ENCODE measurements around the gene N4BP3. TPM values are rescaled to one million over a fixed set of nuclear protein-coding genes. Genes with fewer than 3 reads are reported as not detected.

Gene N4BP3
- total RNA-seq, 6 experiments from 2014 or later: 0.05 to 0.33 (median 0.06) TPM

DNA sequence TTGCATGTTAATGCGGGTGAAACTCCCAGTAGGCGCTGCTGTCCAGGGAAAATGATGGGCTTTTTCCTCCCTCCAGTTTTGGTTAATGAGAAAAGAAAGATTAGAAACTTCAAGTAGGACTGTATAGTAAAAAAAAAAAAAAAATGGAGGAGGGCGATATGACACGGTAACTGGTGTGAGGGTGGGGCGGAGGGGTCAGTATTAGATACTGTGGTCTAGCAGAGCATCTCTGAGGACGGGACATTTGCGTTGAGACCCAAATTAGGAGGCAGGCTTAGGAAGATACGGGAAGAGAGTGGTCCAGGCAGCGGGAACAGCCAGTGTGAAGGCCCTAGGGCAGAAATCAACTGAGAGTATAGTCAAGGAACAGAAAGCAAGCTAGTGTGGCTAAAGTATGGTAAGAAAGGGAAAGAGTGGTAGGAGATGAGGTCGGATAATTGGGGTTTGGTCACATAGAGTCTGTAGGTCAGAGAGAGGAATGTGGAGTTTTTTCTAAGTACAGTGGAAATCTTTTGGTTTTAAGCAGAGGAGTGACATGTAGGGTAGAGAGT is 18.2 kb downstream of the N4BP3 start:
- H3K27ac ChIP-seq: peak overlapping the region in 2 of 3 donors; percentile 85
- no peaks in the 10 kb centered on the region for H3K9me3 ChIP-seq
- DNase-seq: no peak
- peaks cover 0 to 9% (median 4%) of the 10 kb centered on the region in 4 donors for H3K4me1 ChIP-seq
- WGBS (ENCODE audit: insufficient coverage, low coverage, low lambda C conversion rate, missing lambda C conversion rate): 14% methylated on average over 10 of the region's 10 CpGs
- H3K4me3 ChIP-seq: peak overlapping the region; percentile 94 to 97 (median 96)
- TF ChIP-seq, protein P1, sequence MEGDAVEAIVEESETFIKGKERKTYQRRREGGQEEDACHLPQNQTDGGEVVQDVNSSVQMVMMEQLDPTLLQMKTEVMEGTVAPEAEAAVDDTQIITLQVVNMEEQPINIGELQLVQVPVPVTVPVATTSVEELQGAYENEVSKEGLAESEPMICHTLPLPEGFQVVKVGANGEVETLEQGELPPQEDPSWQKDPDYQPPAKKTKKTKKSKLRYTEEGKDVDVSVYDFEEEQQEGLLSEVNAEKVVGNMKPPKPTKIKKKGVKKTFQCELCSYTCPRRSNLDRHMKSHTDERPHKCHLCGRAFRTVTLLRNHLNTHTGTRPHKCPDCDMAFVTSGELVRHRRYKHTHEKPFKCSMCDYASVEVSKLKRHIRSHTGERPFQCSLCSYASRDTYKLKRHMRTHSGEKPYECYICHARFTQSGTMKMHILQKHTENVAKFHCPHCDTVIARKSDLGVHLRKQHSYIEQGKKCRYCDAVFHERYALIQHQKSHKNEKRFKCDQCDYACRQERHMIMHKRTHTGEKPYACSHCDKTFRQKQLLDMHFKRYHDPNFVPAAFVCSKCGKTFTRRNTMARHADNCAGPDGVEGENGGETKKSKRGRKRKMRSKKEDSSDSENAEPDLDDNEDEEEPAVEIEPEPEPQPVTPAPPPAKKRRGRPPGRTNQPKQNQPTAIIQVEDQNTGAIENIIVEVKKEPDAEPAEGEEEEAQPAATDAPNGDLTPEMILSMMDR (IDR thresholded peaks at IDR 0.05): no peak
- TF ChIP-seq POLR2A (IDR thresholded peaks at IDR 0.05): no peak
- ATAC-seq: no peak
- intact Hi-C loops (cut with DNase I): no loop called here
- no peaks in the 10 kb centered on the region for H3K27me3 ChIP-seq
- peaks cover 0 to 3% (median 0%) of the 10 kb centered on the region in 4 donors for H3K36me3 ChIP-seq

- peak in 1 of 3 donors; percentile 22 for DNase-seq
- ATAC-seq: no peak
- Histone ChIP-seq H3K4me1 (peaks cover 0 to 3% (median 1%) of the 10 kb centered on the region in 4 donors), H3K9me3 (no peaks in the 10 kb centered on the region), H3K27me3 (no peaks in the 10 kb centered on the region), H3K36me3 (peaks cover 0 to 10% (median 6%) of the 10 kb centered on the region in 4 donors), H3K4me3 (no peak overlapping the region), H3K27ac (no peak overlapping the region)
- WGBS (ENCODE audit: insufficient coverage, low coverage, low lambda C conversion rate, missing lambda C conversion rate): 64% methylated on average over 2 of the region's 10 CpGs
- TF ChIP-seq, protein P1 (IDR thresholded peaks at IDR 0.05): no peak
- no peak for TF ChIP-seq POLR2A (IDR thresholded peaks at IDR 0.05)
- intact Hi-C loops (cut with DNase I): no loop called here
Observed at GRCh38 chr5:178136990-178137389, 23.7 kb downstream of the N4BP3 start.

- peak in 2 of 4 donors; percentile 17 to 38 for ATAC-seq
Observed at GRCh38 chr5:178137991-178138390, 24.7 kb downstream of the N4BP3 start.

DNA sequence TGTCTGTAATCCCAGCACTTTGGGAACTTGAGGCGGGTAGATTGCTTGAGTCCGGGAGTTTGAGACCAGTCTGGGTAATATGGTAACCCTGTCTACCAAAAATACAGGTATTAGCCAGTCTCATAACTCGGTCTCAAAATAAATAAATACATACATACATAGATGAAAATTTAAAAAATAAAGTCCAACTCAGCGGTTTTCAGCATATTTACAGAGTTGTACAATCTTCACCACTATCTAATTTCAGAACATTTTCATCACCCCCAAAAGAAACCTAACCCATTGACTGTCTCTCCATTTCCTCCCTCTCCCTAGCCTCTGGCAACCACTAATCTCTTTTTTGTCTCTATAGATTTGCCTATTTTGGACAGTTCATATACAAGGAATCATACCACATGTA is 28.2 kb downstream of the N4BP3 start:
- Histone ChIP-seq H3K4me3 (no peak overlapping the region), H3K9me3 (no peaks in the 10 kb centered on the region), H3K36me3 (peaks cover 0 to 50% (median 18%) of the 10 kb centered on the region in 4 donors), H3K4me1 (no peaks in the 10 kb centered on the region), H3K27me3 (no peaks in the 10 kb centered on the region), H3K27ac (no peak overlapping the region)
- TF ChIP-seq POLR2A (IDR thresholded peaks at IDR 0.05): no peak
- TF ChIP-seq, protein P1 (IDR thresholded peaks at IDR 0.05): no peak
- no peak for ATAC-seq
- 96% methylated on average over 4 of the region's 4 CpGs for WGBS (ENCODE audit: insufficient coverage, low coverage, low lambda C conversion rate, missing lambda C conversion rate)
- intact Hi-C loops (cut with DNase I): loop anchor here in 1 of 2 donors (10.0 kb wide), 1 partner anchor 57 kb away; no protein-coding TSS in a partner anchor
- no peak for DNase-seq

More at GRCh38 chr5:178137991-178138390, 24.7 kb downstream of the N4BP3 start:
- WGBS (ENCODE audit: insufficient coverage, low coverage, low lambda C conversion rate, missing lambda C conversion rate): 83% methylated on average over 1 of the region's 12 CpGs
- Histone ChIP-seq H3K4me3 (no peak overlapping the region), H3K27ac (no peak overlapping the region), H3K9me3 (no peaks in the 10 kb centered on the region), H3K4me1 (no peaks in the 10 kb centered on the region), H3K36me3 (peaks cover 0 to 20% (median 11%) of the 10 kb centered on the region in 4 donors), H3K27me3 (no peaks in the 10 kb centered on the region)
- TF ChIP-seq, protein P1 (IDR thresholded peaks at IDR 0.05): no peak
- no peak for TF ChIP-seq POLR2A (IDR thresholded peaks at IDR 0.05)
- intact Hi-C loops (cut with DNase I): no loop called here
- no peak for DNase-seq
